22Rv1 (cell line): ENCODE results near the gene TMEM163.

Source experiments
- ZFX ChIP-seq: fragments of 450-650 bp; IDR thresholded peaks from 2 replicates; pipeline ENCODE4 v1.6.1; 2017; ENCODE audit warnings: antibody characterized with exemption, borderline replicate concordance
- TF ChIP-seq, protein P1 (sequence below): fragments of 450-650 bp; IDR thresholded peaks from 2 replicates; pipeline ENCODE4 v1.5.1; 2017; ENCODE audit warnings: mild to moderate bottlenecking

DNA sequence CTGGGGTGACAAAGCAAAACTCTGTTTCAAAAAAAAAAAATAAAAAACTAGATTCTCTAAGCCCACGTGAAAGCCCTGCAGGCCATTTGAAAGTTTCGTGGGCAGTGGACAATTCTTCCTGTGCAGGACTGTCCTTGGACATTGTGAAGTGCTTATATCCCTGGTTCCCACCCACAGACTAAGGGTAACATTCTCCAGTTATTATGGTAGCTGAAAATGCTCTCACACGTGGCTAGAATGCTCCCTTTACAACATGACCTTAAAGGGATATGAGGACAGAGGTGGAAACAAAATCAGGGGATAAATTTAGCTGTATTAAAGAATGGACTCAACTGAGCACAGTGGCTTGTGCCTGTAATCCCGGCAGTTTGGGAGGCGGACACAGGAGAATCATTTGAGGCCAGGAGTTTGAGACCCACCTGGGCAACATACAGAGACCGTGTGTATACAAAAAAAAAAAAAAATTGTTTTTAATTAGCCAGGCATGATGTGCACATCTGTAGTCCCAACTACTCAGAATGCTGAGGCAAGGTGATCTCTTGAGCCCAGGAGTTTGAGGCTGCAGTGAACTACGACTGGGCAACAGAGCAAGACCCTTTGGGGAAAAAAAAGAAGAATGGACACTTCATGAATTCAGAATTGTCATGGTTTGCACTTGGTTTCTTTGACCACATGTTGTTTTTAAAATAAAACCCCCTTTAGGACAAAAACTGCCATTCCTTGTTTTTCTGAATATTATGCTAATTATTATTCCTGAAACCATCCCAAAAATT lies 297.1 kb downstream of the TMEM163 start:
- TF ChIP-seq, protein P1, sequence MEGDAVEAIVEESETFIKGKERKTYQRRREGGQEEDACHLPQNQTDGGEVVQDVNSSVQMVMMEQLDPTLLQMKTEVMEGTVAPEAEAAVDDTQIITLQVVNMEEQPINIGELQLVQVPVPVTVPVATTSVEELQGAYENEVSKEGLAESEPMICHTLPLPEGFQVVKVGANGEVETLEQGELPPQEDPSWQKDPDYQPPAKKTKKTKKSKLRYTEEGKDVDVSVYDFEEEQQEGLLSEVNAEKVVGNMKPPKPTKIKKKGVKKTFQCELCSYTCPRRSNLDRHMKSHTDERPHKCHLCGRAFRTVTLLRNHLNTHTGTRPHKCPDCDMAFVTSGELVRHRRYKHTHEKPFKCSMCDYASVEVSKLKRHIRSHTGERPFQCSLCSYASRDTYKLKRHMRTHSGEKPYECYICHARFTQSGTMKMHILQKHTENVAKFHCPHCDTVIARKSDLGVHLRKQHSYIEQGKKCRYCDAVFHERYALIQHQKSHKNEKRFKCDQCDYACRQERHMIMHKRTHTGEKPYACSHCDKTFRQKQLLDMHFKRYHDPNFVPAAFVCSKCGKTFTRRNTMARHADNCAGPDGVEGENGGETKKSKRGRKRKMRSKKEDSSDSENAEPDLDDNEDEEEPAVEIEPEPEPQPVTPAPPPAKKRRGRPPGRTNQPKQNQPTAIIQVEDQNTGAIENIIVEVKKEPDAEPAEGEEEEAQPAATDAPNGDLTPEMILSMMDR, result no peak
- no peak for TF ChIP-seq ZFX
